Parathyroid adenoma (tissue), 2 donors: Measurements from ENCODE around the gene MYD88.

Source experiments
- H2AFZ ChIP-seq: fragments of 300-600 bp; sonication (generic); one replicate; pipeline ENCODE4 v1.7.0; 2017; ENCODE audit warnings: antibody characterized with exemption, mild to moderate bottlenecking
- H3K27ac ChIP-seq: fragments of 300-600 bp; sonication (generic); one replicate; pipeline ENCODE4 v1.7.0; 2017
- H3K27me3 ChIP-seq: fragments of 300-600 bp; sonication (generic); one replicate; pipeline ENCODE4 v1.7.0; 2017; ENCODE audit warnings: low read length; ENCODE audit not compliant: control insufficient read depth, insufficient read depth
- H3K36me3 ChIP-seq: fragments of 300-600 bp; sonication (generic); one replicate; pipeline ENCODE4 v1.7.0; 2017; ENCODE audit warnings: low read length; ENCODE audit not compliant: control insufficient read depth, insufficient read depth
- H3K4me1 ChIP-seq: fragments of 300-600 bp; sonication (generic); one replicate; pipeline ENCODE4 v1.7.0; 2017; ENCODE audit warnings: control low read depth
- H3K4me2 ChIP-seq: fragments of 300-600 bp; sonication (generic); one replicate; pipeline ENCODE4 v1.7.0; 2017; ENCODE audit warnings: low read length
- H3K4me3 ChIP-seq: fragments of 300-600 bp; sonication (generic); one replicate; pipeline ENCODE4 v1.7.0; 2017; ENCODE audit warnings: low read depth, low read length
- H3K79me2 ChIP-seq: fragments of 300-600 bp; sonication (generic); one replicate; pipeline ENCODE4 v1.7.0; 2017; ENCODE audit warnings: control low read depth
- H3K9ac ChIP-seq: fragments of 300-600 bp; sonication (generic); one replicate; pipeline ENCODE4 v1.7.0; 2017; ENCODE audit warnings: mild to moderate bottlenecking
- H3K9me3 ChIP-seq: fragments of 300-600 bp; sonication (generic); one replicate; pipeline ENCODE4 v1.7.0; 2017; ENCODE audit warnings: low read length; ENCODE audit not compliant: control insufficient read depth
- TF ChIP-seq, protein P1 (sequence below): fragments of 300-600 bp; sonication (generic); IDR thresholded peaks from one replicate; pipeline ENCODE4 v1.7.0; 2017; ENCODE audit warnings: antibody characterized with exemption, mild to moderate bottlenecking
- donor health status: primary hyperparathyroidism.

Gene MYD88

DNA sequence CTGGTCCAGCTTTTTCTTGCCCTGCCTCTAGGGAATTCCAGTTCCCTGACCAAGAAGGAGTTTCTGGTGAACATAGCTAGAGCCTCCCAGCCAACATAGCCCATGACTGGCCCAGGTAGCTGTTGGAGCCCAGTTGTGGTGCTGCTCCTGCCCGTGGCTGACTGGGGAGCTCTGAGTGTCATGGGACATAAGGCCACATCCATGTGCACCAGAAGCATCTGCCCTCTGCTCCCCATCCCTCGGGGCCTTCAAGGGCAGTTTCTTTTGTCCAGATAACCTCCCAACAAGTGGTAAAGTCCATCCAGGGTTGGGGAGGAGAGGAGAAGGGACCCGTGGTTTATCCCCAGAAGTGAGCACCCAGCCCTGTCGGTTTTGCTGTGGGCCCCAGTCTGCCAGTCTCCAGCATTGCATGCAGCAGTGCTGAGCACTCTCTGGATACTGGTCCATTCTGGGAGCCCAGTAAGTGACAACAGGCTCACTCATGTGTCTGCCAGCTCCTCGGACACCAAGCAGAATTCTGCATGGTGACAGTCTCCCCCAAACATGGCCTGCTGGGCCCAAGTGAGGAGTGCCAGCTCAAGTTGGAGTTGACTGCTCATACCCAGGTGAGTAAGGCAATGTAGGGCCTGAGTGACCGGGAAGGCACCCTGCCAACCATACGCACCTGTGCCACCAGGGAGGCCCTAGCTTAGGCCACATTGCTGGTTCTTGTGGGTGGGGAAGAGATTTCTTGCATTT lies 30.4 kb upstream of the MYD88 start:
- Histone ChIP-seq H3K4me3 (no peak overlapping the region), H2AFZ (no peak overlapping the region), H3K9ac (no peak overlapping the region), H3K4me1 (no peaks in the 10 kb centered on the region), H3K27me3 (no peaks in the 10 kb centered on the region), H3K79me2 (no peaks in the 10 kb centered on the region), H3K9me3 (no peaks in the 10 kb centered on the region), H3K27ac (no peak overlapping the region), H3K36me3 (no peaks in the 10 kb centered on the region), H3K4me2 (no peak overlapping the region)
- TF ChIP-seq, protein P1, sequence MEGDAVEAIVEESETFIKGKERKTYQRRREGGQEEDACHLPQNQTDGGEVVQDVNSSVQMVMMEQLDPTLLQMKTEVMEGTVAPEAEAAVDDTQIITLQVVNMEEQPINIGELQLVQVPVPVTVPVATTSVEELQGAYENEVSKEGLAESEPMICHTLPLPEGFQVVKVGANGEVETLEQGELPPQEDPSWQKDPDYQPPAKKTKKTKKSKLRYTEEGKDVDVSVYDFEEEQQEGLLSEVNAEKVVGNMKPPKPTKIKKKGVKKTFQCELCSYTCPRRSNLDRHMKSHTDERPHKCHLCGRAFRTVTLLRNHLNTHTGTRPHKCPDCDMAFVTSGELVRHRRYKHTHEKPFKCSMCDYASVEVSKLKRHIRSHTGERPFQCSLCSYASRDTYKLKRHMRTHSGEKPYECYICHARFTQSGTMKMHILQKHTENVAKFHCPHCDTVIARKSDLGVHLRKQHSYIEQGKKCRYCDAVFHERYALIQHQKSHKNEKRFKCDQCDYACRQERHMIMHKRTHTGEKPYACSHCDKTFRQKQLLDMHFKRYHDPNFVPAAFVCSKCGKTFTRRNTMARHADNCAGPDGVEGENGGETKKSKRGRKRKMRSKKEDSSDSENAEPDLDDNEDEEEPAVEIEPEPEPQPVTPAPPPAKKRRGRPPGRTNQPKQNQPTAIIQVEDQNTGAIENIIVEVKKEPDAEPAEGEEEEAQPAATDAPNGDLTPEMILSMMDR: no peak

DNA sequence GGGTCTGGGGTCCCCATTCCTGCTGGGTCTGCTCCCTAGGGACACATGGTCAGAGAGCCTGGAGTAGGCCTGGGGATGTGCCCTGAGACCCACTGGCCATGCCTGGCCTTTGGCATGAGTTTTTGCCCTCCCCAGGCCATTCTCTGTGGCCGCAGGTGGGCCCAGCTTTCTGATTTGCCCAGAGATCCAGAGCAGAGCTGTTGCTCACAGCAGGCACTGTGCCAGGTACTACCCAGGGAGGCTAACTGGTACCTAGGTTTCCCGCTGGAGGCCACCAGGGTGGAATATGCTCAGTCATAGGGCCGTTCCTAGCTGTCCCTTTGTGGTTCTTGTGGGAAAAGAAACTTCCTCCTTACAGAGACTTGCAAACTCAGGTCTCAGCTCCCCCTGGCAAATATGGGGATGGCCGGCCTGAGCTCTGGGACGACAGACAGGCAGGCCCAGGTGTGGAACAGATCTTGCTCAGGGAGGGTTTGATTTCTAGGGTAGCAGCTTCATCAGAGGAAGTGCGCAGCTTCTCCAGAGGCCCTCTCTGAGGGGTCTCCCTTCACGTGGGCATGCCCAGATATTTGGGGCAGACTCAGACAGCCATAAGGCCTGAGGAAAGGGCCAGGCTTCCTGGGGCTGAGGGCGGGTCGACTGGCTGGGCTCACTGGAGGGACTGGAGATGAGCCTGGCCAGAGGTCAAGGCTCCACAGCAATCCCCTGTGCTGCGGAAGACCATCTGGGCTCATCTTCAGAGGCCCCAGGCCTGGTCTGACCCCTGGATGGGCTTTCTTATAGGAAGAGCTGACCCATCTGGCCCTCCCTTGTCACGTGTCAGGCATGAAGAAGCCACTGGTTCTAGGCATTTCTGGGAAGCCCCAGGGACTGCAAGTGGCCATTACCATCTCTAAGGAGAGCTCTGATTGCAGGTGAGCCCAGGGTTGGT lies 29.5 kb upstream of the MYD88 start:
- Histone ChIP-seq H3K27me3 (no peaks in the 10 kb centered on the region), H3K9me3 (no peaks in the 10 kb centered on the region), H3K4me2 (no peak overlapping the region), H3K4me1 (no peaks in the 10 kb centered on the region), H2AFZ (no peak overlapping the region), H3K36me3 (no peaks in the 10 kb centered on the region), H3K9ac (no peak overlapping the region), H3K27ac (no peak overlapping the region), H3K4me3 (no peak overlapping the region), H3K79me2 (no peaks in the 10 kb centered on the region)
- TF ChIP-seq, protein P1: no peak

DNA sequence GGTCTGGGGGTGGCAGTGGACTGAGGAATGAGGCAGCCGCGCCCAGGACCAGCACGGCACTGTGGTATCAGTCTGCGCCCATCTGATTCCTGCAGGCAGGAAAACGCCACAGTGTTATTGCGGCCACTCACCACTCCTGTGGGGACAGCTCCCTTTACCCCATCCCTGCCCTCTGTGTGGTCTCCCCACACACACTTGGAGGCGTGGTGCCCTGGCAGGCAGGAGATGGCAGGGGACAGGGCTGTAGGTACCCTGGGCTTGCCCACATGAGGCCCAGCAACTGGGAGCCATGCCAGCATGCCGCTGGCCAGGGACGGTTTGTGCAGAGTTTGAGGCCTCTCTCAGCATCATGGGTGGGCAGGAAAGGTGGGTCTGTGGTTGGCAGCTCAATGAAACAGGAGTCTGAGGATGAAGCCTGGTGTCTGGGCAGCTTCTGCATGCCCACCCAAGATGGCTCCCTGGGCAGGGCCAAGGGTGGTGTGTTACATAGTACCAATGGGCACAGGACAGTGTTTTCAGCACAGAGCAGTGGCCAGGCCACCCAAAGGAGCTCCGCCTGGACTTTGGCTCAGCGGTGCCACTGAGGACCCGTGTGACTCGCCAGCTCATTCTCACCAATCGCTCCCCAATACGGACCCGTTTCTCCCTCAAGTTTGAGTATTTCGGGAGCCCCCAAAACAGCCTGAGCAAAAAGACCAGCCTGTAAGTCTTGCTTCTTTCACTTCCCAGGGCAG lies 28.7 kb upstream of the MYD88 start:
- H3K36me3 ChIP-seq: no peaks in the 10 kb centered on the region
- H3K9me3 ChIP-seq: no peaks in the 10 kb centered on the region
- H3K4me1 ChIP-seq: no peaks in the 10 kb centered on the region
- H3K9ac ChIP-seq: no peak overlapping the region
- TF ChIP-seq, protein P1: no peak
- no peak overlapping the region for H3K4me3 ChIP-seq
- no peak overlapping the region for H3K4me2 ChIP-seq
- no peaks in the 10 kb centered on the region for H3K79me2 ChIP-seq
- no peak overlapping the region for H3K27ac ChIP-seq
- H3K27me3 ChIP-seq: no peaks in the 10 kb centered on the region
- no peak overlapping the region for H2AFZ ChIP-seq

DNA sequence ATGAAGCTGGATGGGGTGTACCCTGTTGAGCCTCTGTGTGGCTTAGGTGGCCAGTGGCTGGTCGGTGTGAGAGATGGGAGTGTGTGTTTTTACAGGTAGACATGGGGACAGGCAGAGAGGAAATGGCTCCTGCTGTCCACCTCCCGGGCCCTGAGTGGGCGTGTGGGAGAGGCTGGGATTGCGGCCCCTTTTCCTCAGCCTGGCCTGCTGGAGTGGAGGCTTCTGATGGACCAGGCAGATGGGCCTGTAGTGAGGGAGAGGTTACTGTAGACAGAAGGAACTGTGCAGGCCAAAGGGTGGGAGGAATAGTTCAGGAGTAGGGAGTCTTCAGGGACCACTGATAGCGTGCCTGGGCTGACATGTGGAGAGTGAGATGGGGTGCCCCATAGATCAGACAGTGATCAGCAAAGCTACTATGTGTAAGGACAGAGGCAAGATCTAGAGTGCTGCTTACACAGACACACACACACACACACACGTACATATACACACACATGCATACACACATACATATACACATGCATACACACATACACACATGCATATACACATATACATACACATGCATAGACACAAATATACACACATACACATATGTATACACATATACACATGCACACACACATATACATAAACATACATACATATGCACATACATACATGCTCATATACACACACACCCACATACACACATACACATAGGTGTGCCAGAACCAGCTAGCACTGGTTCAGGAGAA lies 28.0 kb upstream of the MYD88 start:
- Histone ChIP-seq H3K4me2 (no peak overlapping the region), H3K36me3 (no peaks in the 10 kb centered on the region), H2AFZ (no peak overlapping the region), H3K4me1 (no peaks in the 10 kb centered on the region), H3K27me3 (no peaks in the 10 kb centered on the region), H3K9me3 (no peaks in the 10 kb centered on the region), H3K27ac (no peak overlapping the region), H3K9ac (no peak overlapping the region), H3K4me3 (no peak overlapping the region), H3K79me2 (no peaks in the 10 kb centered on the region)
- TF ChIP-seq, protein P1: no peak
